ENCODE measurements around the gene TRAPPC12.

TRAPPC12 gene

GRCh38 chr2:3470856-3471737 lies 91.6 kb downstream of the TRAPPC12 start:
- no peak for DNase-seq

GRCh38 chr2:3472296-3472695 lies 92.8 kb downstream of the TRAPPC12 start:
- no peak for DNase-seq

- no peak for DNase-seq
Observed at GRCh38 chr2:3472966-3473365, 93.5 kb downstream of the TRAPPC12 start.

- no peak for DNase-seq
Observed at GRCh38 chr2:3475771-3476170, 96.3 kb downstream of the TRAPPC12 start.

GRCh38 chr2:3476321-3476984 lies 97.0 kb downstream of the TRAPPC12 start:
- no peak for DNase-seq

GRCh38 chr2:3476985-3477327 lies 97.5 kb downstream of the TRAPPC12 start:
- no peak for DNase-seq

- no peak for DNase-seq
Observed at GRCh38 chr2:3478846-3479385, 99.4 kb downstream of the TRAPPC12 start.

- DNase-seq: no peak
Observed at GRCh38 chr2:3479430-3480320, 100.2 kb downstream of the TRAPPC12 start.

- no peak for DNase-seq
Observed at GRCh38 chr2:3480352-3481010, 101.0 kb downstream of the TRAPPC12 start.

GRCh38 chr2:3481011-3481400 lies 101.5 kb downstream of the TRAPPC12 start:
- DNase-seq: no peak

GRCh38 chr2:3481736-3482362 lies 102.4 kb downstream of the TRAPPC12 start:
- no peak for DNase-seq

GRCh38 chr2:3482363-3482821 lies 102.9 kb downstream of the TRAPPC12 start:
- no peak for DNase-seq

- DNase-seq: peak in 1 of 2 experiments; percentile 43
Observed at GRCh38 chr2:3483227-3483985, 103.9 kb downstream of the TRAPPC12 start.

GRCh38 chr2:3483986-3484960 lies 104.8 kb downstream of the TRAPPC12 start:
- no peak for DNase-seq

- no peak for DNase-seq
Observed at GRCh38 chr2:3485166-3485565, 105.7 kb downstream of the TRAPPC12 start.

- no peak for DNase-seq
Observed at GRCh38 chr2:3486047-3487027, 106.8 kb downstream of the TRAPPC12 start.

GRCh38 chr2:3487028-3487425 lies 107.5 kb downstream of the TRAPPC12 start:
- no peak for DNase-seq

- no peak for DNase-seq
Observed at GRCh38 chr2:3487432-3487831, 107.9 kb downstream of the TRAPPC12 start.

Data from cerebellar nuclear complex (tissue), 1 donor.